PC-9 (cell line): ENCODE results near the gene JAML. TPM values are rescaled to one million over a fixed set of nuclear protein-coding genes. Genes with fewer than 3 reads are reported as not detected.

Experiments
- BruUV-seq: library from RNA; stranded (reverse); fragments of 400-500 nt; replicated peaks from 2 replicates; lab custom pipeline; 2021; lab: Mats Ljungman, UMichigan
- CTCF ChIA-PET: fragments of 300-600 bp; sonication (Branson Sonifier 250); formaldehyde crosslinking; loops from one replicate; lab custom pipeline; 2022; ENCODE audit warnings: antibody characterized with exemption; lab: Charles Lee
- POLR2A ChIA-PET: fragments of 300-600 bp; sonication (Branson Sonifier 250); formaldehyde crosslinking; loops from one replicate; lab custom pipeline; 2022; ENCODE audit warnings: antibody characterized with exemption; ENCODE audit not compliant: unreplicated experiment; lab: Charles Lee
- DNase-seq, 2 experiments: peaks; one replicate each; pipeline versions ENCODE4 v3.0.0 to v3.0.0-alpha.2; 2015 to 2022; ENCODE audit warnings: mixed read lengths in 1 of 2
- H2AFZ ChIP-seq: fragments of 200-600 bp; sonication (generic); 2 replicates; pipeline ENCODE4 v1.8.1; 2017; ENCODE audit warnings: antibody characterized with exemption
- H3F3A ChIP-seq: fragments of 200-600 bp; sonication (generic); 2 replicates; pipeline ENCODE4 v1.8.1; 2017; ENCODE audit warnings: antibody characterized with exemption, mild to moderate bottlenecking, low read depth; ENCODE audit not compliant: insufficient read depth
- H3K27ac ChIP-seq: fragments of 200-600 bp; sonication (generic); 2 replicates; pipeline ENCODE4 v1.6.1; 2016; ENCODE audit warnings: mixed run types
- H3K27me3 ChIP-seq: fragments of 200-600 bp; sonication (generic); 2 replicates; pipeline ENCODE4 v1.6.1; 2016; ENCODE audit warnings: low read depth, mixed run types; ENCODE audit not compliant: insufficient read depth
- H3K36me3 ChIP-seq: fragments of 200-600 bp; sonication (generic); 2 replicates; pipeline ENCODE4 v1.6.1; 2016; ENCODE audit warnings: low read depth, mixed run types
- H3K4me1 ChIP-seq: fragments of 200-600 bp; sonication (generic); replicated peaks from 2 replicates; pipeline ENCODE4 v1.6.1; 2016; ENCODE audit warnings: mixed run types; ENCODE audit not compliant: insufficient read depth
- H3K4me2 ChIP-seq: fragments of 200-600 bp; sonication (generic); 2 replicates; pipeline ENCODE4 v1.6.1; 2017; ENCODE audit warnings: mixed run types
- H3K4me3 ChIP-seq: fragments of 200-600 bp; sonication (generic); 2 replicates; pipeline ENCODE4 v1.6.1; 2016; ENCODE audit warnings: mixed run types
- H3K79me2 ChIP-seq: fragments of 200-600 bp; sonication (generic); 2 replicates; pipeline ENCODE4 v1.6.1; 2017; ENCODE audit warnings: low read depth, mixed run types
- H3K9me2 ChIP-seq: fragments of 200-600 bp; sonication (generic); 2 replicates; pipeline ENCODE4 v1.8.1; 2017; ENCODE audit warnings: mild to moderate bottlenecking; ENCODE audit not compliant: insufficient read depth
- H3K9me3 ChIP-seq: fragments of 200-600 bp; sonication (generic); 2 replicates; pipeline ENCODE4 v1.8.1; 2016; ENCODE audit warnings: low read depth; ENCODE audit not compliant: insufficient read depth
- H4K20me1 ChIP-seq: fragments of 200-600 bp; sonication (generic); 2 replicates; pipeline ENCODE4 v1.8.1; 2017; ENCODE audit not compliant: insufficient read depth
- CTCF ChIP-seq: fragments of 200-600 bp; sonication (generic); conservative IDR thresholded peaks from 2 replicates; pipeline ENCODE4 v1.6.1; 2017; ENCODE audit warnings: mixed run types, antibody characterized with exemption, mild to moderate bottlenecking, moderate library complexity
- EZH2 ChIP-seq: fragments of 200-600 bp; sonication (generic); IDR thresholded peaks from 2 replicates; pipeline ENCODE4 v1.8.0; 2017; ENCODE audit warnings: antibody characterized with exemption, low read depth
- intact Hi-C: fragments of 100-400 bp; cut with micrococcal nuclease; formaldehyde crosslinking; loops from one replicate; pipeline ENCODE4 v1.10.0; 2022; ENCODE audit not compliant: unreplicated experiment
- total RNA-seq: library from RNA; stranded (reverse); gene quantifications from 2 replicates; pipeline ENCODE4 v1.2.3, GENCODE V29; 2021

JAML gene
- total RNA-seq, 1 experiment from 2014 or later = not detected

GRCh38 chr11:118213201-118213600, 11.6 kb downstream of the JAML start:
- CTCF ChIA-PET = no interaction called here
- Histone ChIP-seq H3K4me2 (no peak overlapping the region), H3K79me2 (no peaks in the 10 kb centered on the region), H3K27me3 (no peaks in the 10 kb centered on the region), H4K20me1 (no peaks in the 10 kb centered on the region), H3K36me3 (no peaks in the 10 kb centered on the region), H3K4me1 (peaks cover 22% of the 10 kb centered on the region), H3K4me3 (no peak overlapping the region), H3F3A (0 out of 2 replicates have a peak, but pooled peaks cover 7% of the 10 kb centered on the region), H2AFZ (no peak overlapping the region), H3K27ac (no peak overlapping the region), H3K9me2 (no peaks in the 10 kb centered on the region), H3K9me3 (no peaks in the 10 kb centered on the region)
- DNase-seq = no peak
- no TSS peak for BruUV-seq
- POLR2A ChIA-PET = no interaction called here
- TF ChIP-seq EZH2 (no peak), CTCF (no peak)
- intact Hi-C loops = no loop called here

GRCh38 chr11:118212781-118213191, 12.0 kb downstream of the JAML start:
- BruUV-seq = no TSS peak
- ChIA-PET CTCF (no interaction called here), POLR2A (no interaction called here)
- Histone ChIP-seq H4K20me1 (no peaks in the 10 kb centered on the region), H3K4me1 (peaks cover 22% of the 10 kb centered on the region), H3K4me3 (no peak overlapping the region), H3K36me3 (no peaks in the 10 kb centered on the region), H3K27ac (no peak overlapping the region), H3K79me2 (no peaks in the 10 kb centered on the region), H2AFZ (no peak overlapping the region), H3F3A (0 out of 2 replicates have a peak, but pooled peaks cover 7% of the 10 kb centered on the region), H3K27me3 (no peaks in the 10 kb centered on the region), H3K9me2 (no peaks in the 10 kb centered on the region), H3K9me3 (no peaks in the 10 kb centered on the region), H3K4me2 (no peak overlapping the region)
- no peak for DNase-seq
- TF ChIP-seq EZH2 (no peak), CTCF (no peak)
- intact Hi-C loops = no loop called here

- H3K9me2 ChIP-seq = no peaks in the 10 kb centered on the region
- no peaks in the 10 kb centered on the region for H3K36me3 ChIP-seq
- H3K27me3 ChIP-seq = no peaks in the 10 kb centered on the region
- no peak overlapping the region for H3K4me3 ChIP-seq
- H3K9me3 ChIP-seq = no peaks in the 10 kb centered on the region
- intact Hi-C loops = no loop called here
- CTCF ChIA-PET = no interaction called here
- peak overlapping the region; percentile 8; the same call in 1 of the 2 replicates for H3K4me2 ChIP-seq
- H2AFZ ChIP-seq = no peak overlapping the region
- TF ChIP-seq EZH2 = no peak
- BruUV-seq = no TSS peak
- DNase-seq = peak in 1 of 2 experiments; percentile 78
- POLR2A ChIA-PET = interaction anchor here (0.6 kb wide), 1 partner anchor 1275 kb away, joined by 5 read pairs; no protein-coding TSS in a partner anchor
- no peak overlapping the region for H3K27ac ChIP-seq
- no peaks in the 10 kb centered on the region for H4K20me1 ChIP-seq
- peaks cover 22% of the 10 kb centered on the region for H3K4me1 ChIP-seq
- 0 out of 2 replicates have a peak, but pooled peaks cover 7% of the 10 kb centered on the region for H3F3A ChIP-seq
- no peaks in the 10 kb centered on the region for H3K79me2 ChIP-seq
These were observed 12.6 kb downstream of the JAML start for GRCh38 chr11:118212131-118212725.
